ENCODE measurements around the gene ZNF844. TPM values are rescaled to one million over a fixed set of nuclear protein-coding genes. Genes with fewer than 3 reads are reported as not detected.

The ZNF844 gene
- total RNA-seq (10 to 100 TPM in 1 of 6 donors, 1 to 10 TPM in 5; 4.4 to 12.4 (median 5.7) TPM), polyA plus RNA-seq (1 to 10 TPM; 2.1 to 3.0 TPM)

DNA sequence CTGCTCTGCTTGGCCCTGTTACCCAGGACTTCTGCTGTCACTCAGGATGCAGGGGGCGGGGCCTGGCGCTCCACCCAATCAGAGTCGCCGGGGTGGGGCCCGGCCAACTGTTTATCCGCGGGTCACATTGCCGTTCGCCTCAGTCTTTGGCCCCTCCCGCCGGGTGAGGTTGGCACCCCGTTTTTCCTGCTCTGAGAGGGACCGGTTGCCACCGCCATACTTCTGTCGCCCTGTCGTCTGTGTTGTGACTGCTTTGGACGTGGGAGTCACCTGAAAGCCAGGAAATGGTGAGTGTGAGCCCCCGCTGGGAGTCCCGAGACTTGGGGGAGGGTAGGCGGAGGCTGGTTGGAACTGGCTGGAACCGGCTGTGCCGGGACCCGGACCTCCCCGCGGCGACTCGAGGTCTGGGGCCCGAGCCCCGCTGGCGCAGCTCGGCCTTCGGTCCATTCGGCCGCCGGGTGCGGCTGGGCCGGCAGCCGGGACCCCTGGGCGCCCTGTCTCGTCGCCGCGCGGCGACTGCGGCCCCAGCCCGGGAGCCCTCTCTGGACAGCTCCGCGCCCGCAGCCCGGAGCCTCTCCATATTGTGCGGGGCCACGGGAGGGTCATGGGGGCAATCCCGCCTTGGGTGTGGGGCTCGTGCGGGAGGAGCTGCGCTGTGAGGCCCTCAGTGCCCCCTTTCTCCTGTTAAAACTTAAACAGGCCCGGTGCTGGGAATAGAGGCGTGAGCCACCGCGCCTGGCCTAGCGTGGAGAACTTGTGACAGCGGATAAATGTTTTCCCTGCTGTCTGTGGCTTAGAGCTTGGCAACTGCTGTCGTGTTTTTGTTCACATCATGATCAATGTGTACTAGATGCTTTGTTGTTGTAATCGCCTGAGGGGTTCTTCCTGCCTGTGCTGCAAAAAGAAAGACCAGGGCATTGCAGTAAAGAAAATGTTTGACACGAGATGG is at the start of gene ZNF844:
TSS of gene ZNF844 (plus strand) at position 142 of the 949 bp plus-strand sequence. CDS start at position 285, 143 bp downstream.
- TF ChIP-seq, protein P1, sequence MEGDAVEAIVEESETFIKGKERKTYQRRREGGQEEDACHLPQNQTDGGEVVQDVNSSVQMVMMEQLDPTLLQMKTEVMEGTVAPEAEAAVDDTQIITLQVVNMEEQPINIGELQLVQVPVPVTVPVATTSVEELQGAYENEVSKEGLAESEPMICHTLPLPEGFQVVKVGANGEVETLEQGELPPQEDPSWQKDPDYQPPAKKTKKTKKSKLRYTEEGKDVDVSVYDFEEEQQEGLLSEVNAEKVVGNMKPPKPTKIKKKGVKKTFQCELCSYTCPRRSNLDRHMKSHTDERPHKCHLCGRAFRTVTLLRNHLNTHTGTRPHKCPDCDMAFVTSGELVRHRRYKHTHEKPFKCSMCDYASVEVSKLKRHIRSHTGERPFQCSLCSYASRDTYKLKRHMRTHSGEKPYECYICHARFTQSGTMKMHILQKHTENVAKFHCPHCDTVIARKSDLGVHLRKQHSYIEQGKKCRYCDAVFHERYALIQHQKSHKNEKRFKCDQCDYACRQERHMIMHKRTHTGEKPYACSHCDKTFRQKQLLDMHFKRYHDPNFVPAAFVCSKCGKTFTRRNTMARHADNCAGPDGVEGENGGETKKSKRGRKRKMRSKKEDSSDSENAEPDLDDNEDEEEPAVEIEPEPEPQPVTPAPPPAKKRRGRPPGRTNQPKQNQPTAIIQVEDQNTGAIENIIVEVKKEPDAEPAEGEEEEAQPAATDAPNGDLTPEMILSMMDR (IDR thresholded peaks at IDR 0.05): no peak
- peak; percentile 94 to 99 (median 96) for ATAC-seq
- FAIRE-seq: no peak
- H3K27me3 ChIP-seq: no peaks in the 10 kb centered on the region
- H3K9me3 ChIP-seq: no peaks in the 10 kb centered on the region
- peaks cover 3 to 11% (median 4%) of the 10 kb centered on the region in 3 donors for H3K4me1 ChIP-seq
- H3K36me3 ChIP-seq: no peaks in the 10 kb centered on the region
- peak within 1 kb of the TSS; percentile 68 to 98 (median 89) for H3K27ac ChIP-seq
- H3K4me3 ChIP-seq: peak within 1 kb of the TSS; percentile 52 to 88 (median 72)
- DNase-seq: peak; percentile 95 to 98 (median 98)
- intact Hi-C loops (cut with DNase I): loop anchor here in 1 of 3 donors (5.0 kb wide), 1 partner anchor 77 kb away; the partner anchor contains the start of gene ZNF20
- WGBS, 2 donors: 1% methylated on average over 65 to 66 of the region's 66 CpGs

DNA sequence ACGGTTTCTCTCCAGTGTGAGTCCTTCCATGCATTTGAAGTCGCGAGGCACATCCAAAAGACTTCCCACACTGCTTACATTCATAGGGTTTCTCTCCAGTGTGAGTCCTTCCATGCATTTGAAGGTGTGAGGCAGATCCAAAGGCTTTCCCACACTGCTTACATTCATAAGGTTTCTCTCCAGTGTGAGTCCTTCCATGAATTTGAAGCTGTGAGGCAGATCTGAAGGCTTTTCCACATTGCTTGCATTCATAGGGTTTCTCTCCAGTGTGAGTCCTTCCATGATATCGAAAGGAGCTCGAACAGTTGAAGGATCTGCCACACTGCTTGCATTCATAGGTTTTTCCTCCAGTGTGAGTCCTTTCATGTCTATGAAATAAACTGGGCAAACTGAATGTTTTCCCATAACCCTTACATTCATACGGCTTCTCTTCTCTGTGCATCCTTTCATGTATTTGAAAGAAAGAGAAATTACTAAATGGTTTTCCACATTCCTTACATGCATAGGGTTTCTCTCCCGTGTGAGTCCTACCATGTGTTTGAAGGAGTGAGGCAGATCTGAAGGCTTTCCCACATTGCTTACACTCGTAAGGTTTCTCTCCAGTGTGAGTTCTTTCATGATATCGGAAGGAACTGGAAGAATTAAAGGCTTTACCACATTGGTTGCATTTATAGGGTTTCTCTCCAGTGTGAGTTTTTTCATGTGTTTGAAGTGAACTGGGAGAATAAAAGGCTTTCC is 49.3 kb upstream of the ZNF844 start:
- H3K9me3 ChIP-seq: peaks cover 0 to 7% (median 2%) of the 10 kb centered on the region in 4 donors
- H3K36me3 ChIP-seq: peaks cover 28 to 31% (median 30%) of the 10 kb centered on the region in 3 donors
- H3K4me3 ChIP-seq: no peak overlapping the region
- intact Hi-C loops (cut with DNase I): no loop called here
- H3K4me1 ChIP-seq: no peaks in the 10 kb centered on the region
- no peak overlapping the region for H3K27ac ChIP-seq
- TF ChIP-seq, protein P1 (IDR thresholded peaks at IDR 0.05): no peak
- WGBS, 2 donors: 97 to 98% methylated on average over 9 of the region's 9 CpGs
- ATAC-seq: no peak
- no peak for DNase-seq
- no peak for FAIRE-seq
- H3K27me3 ChIP-seq: no peaks in the 10 kb centered on the region

DNA sequence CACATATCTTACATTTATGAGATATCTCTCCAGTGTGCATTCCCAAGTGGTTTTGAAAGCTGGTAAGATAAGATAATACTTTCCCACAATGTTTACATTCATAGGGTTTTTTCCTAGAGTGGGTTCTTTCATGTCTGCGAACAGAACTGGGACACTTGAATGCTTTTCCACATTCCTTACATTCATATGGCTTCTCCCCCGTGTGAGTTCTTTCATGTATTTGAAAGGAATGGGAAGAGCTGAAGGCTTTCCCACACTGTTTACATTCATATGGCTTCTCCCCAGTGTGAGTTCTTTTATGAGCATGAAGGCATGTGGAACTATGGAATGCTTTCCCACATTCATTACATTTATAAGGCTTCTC is 48.8 kb upstream of the ZNF844 start:
- Histone ChIP-seq H3K27ac (no peak overlapping the region), H3K4me3 (no peak overlapping the region), H3K9me3 (peaks cover 0 to 7% (median 2%) of the 10 kb centered on the region in 4 donors), H3K27me3 (no peaks in the 10 kb centered on the region), H3K4me1 (no peaks in the 10 kb centered on the region), H3K36me3 (peaks cover 28 to 31% (median 30%) of the 10 kb centered on the region in 3 donors)
- FAIRE-seq (no peak), DNase-seq (no peak), ATAC-seq (no peak)
- intact Hi-C loops (cut with DNase I): no loop called here
- TF ChIP-seq, protein P1 (IDR thresholded peaks at IDR 0.05): no peak
- 86 to 87% methylated on average over 2 of the region's 2 CpGs for WGBS, 2 donors

DNA sequence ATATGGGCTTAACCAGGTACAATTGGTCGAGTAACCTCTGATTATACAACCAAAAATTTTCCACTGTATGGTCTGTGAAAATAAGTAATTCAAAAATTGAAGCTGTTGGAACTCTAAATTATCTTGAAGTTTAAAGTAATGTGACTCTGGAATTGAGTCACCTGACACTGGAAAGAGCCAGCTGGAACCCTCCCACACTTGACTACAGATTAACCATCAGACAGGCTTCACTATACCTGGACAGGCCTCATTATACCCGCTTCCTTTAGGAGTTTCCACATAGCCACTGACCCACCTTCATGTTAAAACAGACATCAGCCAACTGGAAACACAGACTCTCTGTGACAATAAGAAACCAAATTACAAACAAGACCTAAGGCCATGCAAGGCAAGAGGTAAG is 30.3 kb upstream of the ZNF844 start:
- peak; percentile 48 to 60 (median 50) for ATAC-seq
- FAIRE-seq: no peak
- DNase-seq: peak in 3 of 6 donors; percentile 39 to 63 (median 52)

More for the DNA sequence above, 30.3 kb upstream of the ZNF844 start:
- TF ChIP-seq, protein P1 (IDR thresholded peaks at IDR 0.05): no peak
- Histone ChIP-seq H3K9me3 (no peaks in the 10 kb centered on the region), H3K27me3 (no peaks in the 10 kb centered on the region), H3K27ac (peak overlapping the region in 3 of 4 donors; percentile 84 to 96 (median 90)), H3K4me3 (peak overlapping the region in 2 of 4 donors; percentile 76 to 91), H3K36me3 (no peaks in the 10 kb centered on the region), H3K4me1 (peaks cover 0 to 10% (median 6%) of the 10 kb centered on the region in 3 donors)
- 20 to 21% methylated on average over 2 of the region's 2 CpGs for WGBS, 2 donors
- intact Hi-C loops (cut with DNase I): no loop called here

Measured in pancreas (tissue), 10 donors.